ENCODE results near the gene HSF2. TPM values are rescaled to one million over a fixed set of nuclear protein-coding genes. Genes with fewer than 3 reads are reported as not detected.

The HSF2 gene
- total RNA-seq, 4 donors from 2014 or later, result 44.2 to 92.1 (median 68.3) TPM

- no peaks in the 10 kb centered on the region for H3K27me3 ChIP-seq
- TF ChIP-seq POLR2A (IDR thresholded peaks at IDR 0.05), result no peak
- TF ChIP-seq, protein P1, sequence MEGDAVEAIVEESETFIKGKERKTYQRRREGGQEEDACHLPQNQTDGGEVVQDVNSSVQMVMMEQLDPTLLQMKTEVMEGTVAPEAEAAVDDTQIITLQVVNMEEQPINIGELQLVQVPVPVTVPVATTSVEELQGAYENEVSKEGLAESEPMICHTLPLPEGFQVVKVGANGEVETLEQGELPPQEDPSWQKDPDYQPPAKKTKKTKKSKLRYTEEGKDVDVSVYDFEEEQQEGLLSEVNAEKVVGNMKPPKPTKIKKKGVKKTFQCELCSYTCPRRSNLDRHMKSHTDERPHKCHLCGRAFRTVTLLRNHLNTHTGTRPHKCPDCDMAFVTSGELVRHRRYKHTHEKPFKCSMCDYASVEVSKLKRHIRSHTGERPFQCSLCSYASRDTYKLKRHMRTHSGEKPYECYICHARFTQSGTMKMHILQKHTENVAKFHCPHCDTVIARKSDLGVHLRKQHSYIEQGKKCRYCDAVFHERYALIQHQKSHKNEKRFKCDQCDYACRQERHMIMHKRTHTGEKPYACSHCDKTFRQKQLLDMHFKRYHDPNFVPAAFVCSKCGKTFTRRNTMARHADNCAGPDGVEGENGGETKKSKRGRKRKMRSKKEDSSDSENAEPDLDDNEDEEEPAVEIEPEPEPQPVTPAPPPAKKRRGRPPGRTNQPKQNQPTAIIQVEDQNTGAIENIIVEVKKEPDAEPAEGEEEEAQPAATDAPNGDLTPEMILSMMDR (IDR thresholded peaks at IDR 0.05 in 4 of 5, conservative IDR thresholded peaks at IDR 0.05 in 1 of 5), result no peak
- H3K9me3 ChIP-seq, result no peaks in the 10 kb centered on the region
- in situ Hi-C loops (cut with MboI; ENCODE audit: low sequenced_read_pairs in 4 of 4), result loop anchor here in 1 of 4 donors (25.0 kb wide), 1 partner anchor 95 kb away; the partner anchor contains the start of gene HSF2
- ATAC-seq, result no peak
- H3K4me1 ChIP-seq, result no peaks in the 10 kb centered on the region
- no peak overlapping the region for H3K4me3 ChIP-seq
- no peaks in the 10 kb centered on the region for H3K36me3 ChIP-seq
- H3K27ac ChIP-seq, result no peak overlapping the region
- DNase-seq, result no peak
- intact Hi-C loops (cut with DNase I; ENCODE audit: low total_unique reads), result no loop called here
Observed at GRCh38 chr6:122482750-122483080, 83.3 kb downstream of the HSF2 start.

Other genes with a start within 250 kb of the HSF2 start
- 100 to 1,000 TPM; 161 to 273 (median 198) TPM for gene SERINC1, start 72.2 kb downstream of the HSF2 start, total RNA-seq
- 1 to 10 TPM in 2 of 4 donors, under 1 TPM in 2; 0.64 to 1.1 (median 0.97) TPM for gene PKIB, start 210.8 kb downstream of the HSF2 start, total RNA-seq